ENCODE results near the gene AGBL1. TPM values are rescaled to one million over a fixed set of nuclear protein-coding genes. Genes with fewer than 3 reads are reported as not detected.

Gene AGBL1
- not detected for total RNA-seq

DNA sequence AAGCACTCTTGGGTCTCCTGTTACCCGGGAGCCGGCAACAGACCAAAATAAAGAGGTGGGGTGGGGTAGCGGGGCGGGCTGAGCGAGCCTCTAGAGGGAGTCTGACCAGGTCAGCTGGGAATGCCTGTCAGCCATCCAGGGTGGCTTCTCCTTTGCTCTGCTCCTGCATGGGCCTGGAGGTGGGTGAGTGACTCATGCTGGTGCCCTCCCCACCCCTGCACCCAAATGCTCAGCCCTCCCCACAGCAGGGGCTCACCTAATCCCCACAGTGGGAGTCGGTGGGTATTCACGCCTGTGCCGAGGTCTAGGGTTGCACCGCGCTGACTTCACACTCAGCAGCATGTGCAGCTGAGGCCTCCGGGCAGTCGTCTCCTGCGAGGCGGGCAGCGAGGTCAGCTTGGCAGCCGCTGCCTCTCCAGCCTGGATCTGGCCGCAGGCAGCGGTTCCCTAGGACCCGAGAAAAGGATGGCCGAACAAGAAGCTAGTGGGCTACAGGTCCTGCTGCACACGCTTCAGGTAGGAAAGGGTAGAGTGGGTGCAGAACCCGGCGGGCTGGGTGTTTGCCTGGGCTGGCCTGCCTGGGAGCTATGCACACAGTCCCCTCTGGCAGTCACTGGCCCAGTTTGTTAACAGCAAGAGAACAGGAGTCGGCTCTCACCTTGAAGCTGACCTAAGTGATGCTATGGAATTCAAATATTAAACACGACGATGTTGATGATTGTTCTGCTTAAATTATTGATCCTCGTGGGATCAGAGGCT, at the start of gene AGBL1:
TSS of gene AGBL1 (plus strand) at position 364 of the 759 bp plus-strand sequence.
- DNase-seq (ENCODE audit: low spot score), result no peak

- DNase-seq (ENCODE audit: low spot score), result no peak
Observed at GRCh38 chr15:86034904-86035303, 44.8 kb upstream of the AGBL1 start.

DNA sequence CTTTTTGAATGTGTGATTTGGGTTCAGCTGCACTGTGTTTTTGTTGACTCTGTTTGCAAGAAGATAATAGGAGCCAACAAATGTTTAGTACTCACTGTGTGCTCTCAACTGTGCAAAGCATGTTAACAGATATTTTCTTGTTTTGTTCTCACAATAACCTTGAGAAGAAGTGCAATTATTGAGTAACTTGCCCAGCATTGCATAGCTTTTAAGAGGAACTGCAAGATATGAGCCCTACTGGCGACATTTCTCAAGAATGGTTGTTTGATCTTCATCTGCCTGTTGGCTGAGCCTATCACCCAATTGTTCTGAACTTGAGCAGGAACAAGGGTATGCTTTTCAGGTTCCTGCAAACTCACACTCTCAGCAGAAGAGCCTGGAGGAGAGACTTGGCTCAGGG, 43.4 kb upstream of the AGBL1 start:
- DNase-seq (ENCODE audit: low spot score), result no peak

DNA sequence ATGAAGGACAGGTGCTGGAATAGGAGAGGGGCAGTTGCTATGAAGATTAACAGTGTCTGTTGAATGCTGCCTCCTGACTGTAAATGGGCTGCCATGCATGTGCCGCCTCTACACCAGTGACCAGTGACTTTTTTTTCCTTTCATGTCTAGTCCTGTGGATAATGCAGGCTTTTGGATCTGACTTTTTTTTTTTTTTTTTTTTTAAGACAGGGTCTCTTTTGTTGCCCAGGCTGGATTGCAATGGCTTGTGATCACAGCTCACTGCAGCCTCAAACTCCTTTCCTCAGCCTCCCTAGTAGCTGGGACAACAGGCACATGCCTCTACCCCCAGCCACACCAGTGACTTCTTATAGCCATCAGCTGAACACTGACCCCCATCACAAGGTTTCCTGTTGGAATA, 41.2 kb upstream of the AGBL1 start:
- no peak for DNase-seq (ENCODE audit: low spot score)

- no peak for DNase-seq (ENCODE audit: low spot score)
Observed at GRCh38 chr15:86040356-86041033, 39.2 kb upstream of the AGBL1 start.

- DNase-seq (ENCODE audit: low spot score), result no peak
Observed at GRCh38 chr15:86041399-86041798, 38.3 kb upstream of the AGBL1 start.

DNA sequence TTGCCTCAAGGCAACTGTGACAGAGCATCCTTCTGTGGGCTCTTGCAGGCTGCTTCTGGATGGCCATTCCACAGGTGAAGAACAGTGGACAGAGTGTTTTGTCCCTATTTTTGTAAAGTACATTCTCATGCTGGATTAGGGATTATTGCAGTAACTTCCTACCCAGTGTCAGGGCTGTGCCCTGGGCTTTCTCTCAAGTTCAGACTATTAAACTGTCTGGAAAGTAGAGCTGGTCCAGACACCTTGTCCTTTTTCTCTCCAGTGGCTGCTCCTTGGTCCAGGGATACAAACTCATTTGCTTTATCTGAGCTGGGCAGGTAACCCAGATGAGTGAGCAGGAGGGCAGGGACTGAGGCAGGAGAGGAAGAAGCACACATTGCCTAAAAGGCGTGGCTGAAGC, 37.4 kb upstream of the AGBL1 start:
- no peak for DNase-seq (ENCODE audit: low spot score)

DNA sequence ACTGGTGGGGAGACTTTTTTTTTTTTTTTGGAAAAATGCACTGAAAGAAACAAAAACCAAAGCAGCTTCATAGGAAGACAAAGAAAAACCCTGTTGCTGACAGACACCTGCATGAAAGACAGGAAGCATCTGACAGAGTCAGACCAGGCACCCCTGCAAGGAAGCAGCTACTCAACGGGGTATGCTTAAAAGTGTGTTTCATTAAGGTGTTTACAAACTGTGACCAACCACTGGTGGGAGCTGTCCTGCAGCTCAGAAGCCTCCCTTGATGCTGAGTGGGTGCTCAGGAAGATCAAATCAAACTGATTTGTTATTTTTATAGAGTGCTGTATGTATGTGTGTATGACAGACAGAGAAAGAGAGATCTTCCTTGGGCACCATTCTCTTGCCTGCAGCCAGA, 34.7 kb upstream of the AGBL1 start:
- no peak for DNase-seq (ENCODE audit: low spot score)

GRCh38 chr15:86054338-86054737, 25.3 kb upstream of the AGBL1 start:
- no peak for DNase-seq (ENCODE audit: low spot score)

DNA sequence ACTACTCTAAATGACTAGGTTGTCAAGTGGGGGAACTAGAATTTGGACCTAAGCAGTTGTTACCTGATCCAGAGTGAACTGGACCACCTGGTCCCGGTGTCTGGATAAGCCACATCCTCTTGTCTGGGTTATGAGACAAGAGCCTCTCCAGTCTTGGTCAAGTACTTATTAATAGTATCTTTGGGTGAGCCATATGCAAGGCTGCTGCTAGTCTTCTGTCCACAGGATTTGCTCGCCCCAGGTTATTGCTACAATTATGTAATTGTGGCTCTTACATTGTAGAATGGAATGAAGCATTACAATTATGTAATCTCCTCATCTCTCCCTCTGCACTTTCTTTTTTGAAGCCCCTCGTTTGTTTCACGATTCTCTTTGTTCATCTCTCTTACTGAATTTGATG, 24.0 kb upstream of the AGBL1 start:
- DNase-seq (ENCODE audit: low spot score), result no peak

- DNase-seq (ENCODE audit: low spot score), result no peak
Observed at GRCh38 chr15:86059851-86060250, 19.8 kb upstream of the AGBL1 start.

- no peak for DNase-seq (ENCODE audit: low spot score)
Observed at GRCh38 chr15:86060674-86061073, 19.0 kb upstream of the AGBL1 start.

- DNase-seq (ENCODE audit: low spot score), result no peak
Observed at GRCh38 chr15:86061581-86061980, 18.1 kb upstream of the AGBL1 start.

DNA sequence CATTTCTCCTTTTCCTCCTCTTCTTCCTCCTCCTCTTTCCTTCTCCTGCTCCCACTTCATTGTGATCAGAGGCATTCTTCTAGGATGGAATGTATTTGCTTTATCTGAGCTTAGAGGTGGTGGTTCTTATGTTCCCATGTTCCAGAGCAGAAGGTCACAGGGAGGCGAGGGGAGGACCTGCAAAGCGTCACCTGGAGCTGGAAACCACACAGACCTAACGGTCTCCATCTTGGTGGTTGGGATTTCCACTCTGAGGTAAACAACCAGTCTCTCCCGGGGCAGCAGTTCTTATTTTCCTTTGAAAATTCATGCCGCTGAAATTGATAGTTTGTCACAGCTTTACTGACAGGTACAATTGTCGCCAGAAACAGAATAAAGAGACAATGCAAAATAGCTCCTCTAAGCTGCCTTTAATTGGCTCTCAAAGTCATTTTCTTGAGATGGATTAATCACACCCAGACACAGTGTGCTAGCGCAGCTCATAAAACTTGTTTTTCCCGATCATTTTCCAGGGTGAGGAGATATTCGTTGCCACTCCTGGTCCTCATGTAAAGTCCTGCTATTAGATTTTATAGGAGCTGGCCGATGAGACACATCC, 16.9 kb upstream of the AGBL1 start:
- DNase-seq (ENCODE audit: low spot score), result no peak

- DNase-seq (ENCODE audit: low spot score), result no peak
Observed at GRCh38 chr15:86063356-86064095, 16.1 kb upstream of the AGBL1 start.

- no peak for DNase-seq (ENCODE audit: low spot score)
Observed at GRCh38 chr15:86064326-86064725, 15.3 kb upstream of the AGBL1 start.

GRCh38 chr15:86066174-86066834, 13.4 kb upstream of the AGBL1 start:
- DNase-seq (ENCODE audit: low spot score), result no peak

DNA sequence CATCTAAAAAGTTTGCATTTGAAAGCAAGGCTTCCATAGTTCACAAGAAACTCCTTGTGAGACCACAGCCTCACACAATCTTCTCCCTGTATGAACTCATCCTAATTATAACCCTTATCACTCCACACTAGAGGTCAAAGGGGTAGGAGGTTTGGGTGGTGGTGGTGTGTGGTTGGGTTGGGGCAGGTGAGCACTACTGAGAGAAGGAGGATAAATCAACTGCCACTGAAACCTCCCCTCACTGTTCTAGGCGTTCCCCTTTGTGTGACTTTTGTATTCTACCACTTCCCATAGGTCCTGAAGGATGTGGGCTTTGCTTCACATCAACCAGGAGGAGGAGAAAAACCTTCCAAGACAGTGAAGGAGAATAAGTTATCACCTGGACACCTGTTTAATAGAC, 6.4 kb upstream of the AGBL1 start:
- DNase-seq (ENCODE audit: low spot score), result no peak

DNA sequence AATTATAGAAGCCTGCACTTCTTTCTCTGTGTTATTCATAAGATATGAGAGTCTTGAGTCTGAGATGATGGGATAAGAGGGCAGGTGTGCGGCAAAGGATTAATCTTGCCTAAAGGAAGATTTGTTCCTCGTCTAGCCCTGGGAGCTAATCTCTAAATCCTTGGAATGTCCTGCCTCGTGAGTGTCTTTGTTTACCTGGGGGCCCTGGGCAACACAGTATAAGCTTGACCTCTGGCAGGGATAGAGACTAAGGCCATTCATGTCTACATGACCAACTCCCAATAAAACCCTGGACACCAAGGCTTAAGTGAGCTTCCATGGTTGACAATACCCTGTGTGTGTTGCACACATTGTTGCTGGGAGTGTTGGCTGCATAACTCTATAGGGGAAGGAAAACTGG, 3.2 kb upstream of the AGBL1 start:
- no peak for DNase-seq (ENCODE audit: low spot score)

DNA sequence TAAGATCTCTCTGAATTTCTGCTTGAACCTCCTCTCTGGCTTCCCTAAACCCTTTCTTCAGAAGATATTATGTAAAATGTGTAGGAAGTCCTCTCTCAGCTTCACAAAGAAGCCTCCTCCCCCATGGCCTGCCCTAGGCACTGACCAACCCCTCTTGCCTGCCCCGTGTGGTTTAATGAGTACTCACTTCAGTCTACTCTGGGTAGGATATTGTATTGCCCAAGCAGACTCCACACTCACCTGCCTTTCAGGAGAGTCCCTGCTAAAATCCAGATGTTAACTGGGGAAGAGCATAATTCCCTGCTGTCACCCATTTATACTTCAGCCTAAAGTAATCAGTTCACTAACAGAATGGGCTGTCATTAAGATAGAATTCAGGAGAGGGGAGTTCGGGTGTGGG, 2.6 kb upstream of the AGBL1 start:
- no peak for DNase-seq (ENCODE audit: low spot score)

DNA sequence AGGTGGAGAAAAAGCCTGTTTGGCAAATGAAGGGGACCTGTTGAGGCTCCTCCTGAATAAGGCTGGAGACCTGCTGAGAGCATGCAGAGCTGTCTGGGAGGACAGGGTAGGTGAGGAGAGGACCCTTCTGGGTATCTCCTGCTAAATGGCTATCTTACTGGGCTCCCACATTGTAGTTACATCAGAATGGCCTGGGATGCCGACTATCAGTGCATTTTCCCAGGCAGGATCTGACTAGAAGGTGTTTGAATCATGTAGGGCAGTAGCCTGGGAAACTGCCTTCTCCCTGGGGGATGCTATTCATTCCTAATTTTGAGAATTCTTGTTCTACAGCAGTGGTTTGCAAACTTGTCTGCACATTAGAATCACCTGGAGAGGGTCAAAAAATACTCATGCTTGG, 631 bp downstream of the AGBL1 start:
- DNase-seq (ENCODE audit: low spot score), result no peak

All from ureter (tissue), 1 donor.